Lung (tissue), 12 donors: ENCODE data around the gene IFTAP. TPM values are rescaled to one million over a fixed set of nuclear protein-coding genes. Genes with fewer than 3 reads are reported as not detected.

Source experiments
- ATAC-seq: fragments of 200-7000 bp; cut with Tn5 transposase; one replicate; pipeline ENCODE4 v1.9.1; 2020; ENCODE audit warnings: moderate number of reproducible peaks; ENCODE audit not compliant: insufficient read depth, low FRiP score
- DNase-seq, 3 donors: peaks; one replicate each; pipeline ENCODE4 v3.0.0-alpha.2; 2013 to 2017
- H3K27ac ChIP-seq, 2 donors: one replicate each; pipeline ENCODE4 v1.5.1; 2013; ENCODE audit warnings: mild to moderate bottlenecking in 2 of 2, moderate library complexity in 2 of 2, control low read depth in 1 of 2, inconsistent platforms in 1 of 2, low read depth in 1 of 2, low read length in 1 of 2
- H3K27me3 ChIP-seq, 3 donors: one replicate each; pipeline ENCODE4 v1.5.1; 2013; ENCODE audit warnings: low read length in 2 of 3; ENCODE audit not compliant: control insufficient read depth in 3 of 3, insufficient read depth in 3 of 3
- H3K36me3 ChIP-seq, 4 donors: one replicate each; pipeline ENCODE4 v1.5.1; 2013; ENCODE audit warnings: low read length in 4 of 4, mild to moderate bottlenecking in 1 of 4, moderate library complexity in 1 of 4; ENCODE audit not compliant: control insufficient read depth in 4 of 4, insufficient read depth in 4 of 4
- H3K4me1 ChIP-seq, 5 donors: one replicate each; pipeline ENCODE4 v1.5.1; 2013; ENCODE audit warnings: low read length in 5 of 5, mild to moderate bottlenecking in 2 of 5, moderate library complexity in 1 of 5; ENCODE audit not compliant: control insufficient read depth in 5 of 5, insufficient read depth in 5 of 5
- H3K4me3 ChIP-seq: one replicate; pipeline ENCODE4 v1.5.1; 2013; ENCODE audit warnings: mild to moderate bottlenecking, control low read depth, moderate library complexity
- H3K9ac ChIP-seq, 2 donors: one replicate each; pipeline ENCODE4 v1.5.1; 2013; ENCODE audit warnings: low read length in 2 of 2, control low read depth in 1 of 2; ENCODE audit not compliant: insufficient read depth in 1 of 2
- H3K9me3 ChIP-seq, 4 donors: one replicate each; pipeline ENCODE4 v1.5.1; 2013; ENCODE audit warnings: low read length in 3 of 4, mild to moderate bottlenecking in 1 of 4, moderate library complexity in 1 of 4; ENCODE audit not compliant: control insufficient read depth in 4 of 4, insufficient read depth in 3 of 4
- CTCF ChIP-seq: IDR thresholded peaks from 2 replicates; pipeline ENCODE4 v1.5.1; 2012; ENCODE audit warnings: mild to moderate bottlenecking; ENCODE audit errors: control extremely low read depth, extremely low read depth
- WGBS, 2 donors: extraction: QIAGEN DNeasy Blood & Tissue Kit; methylation state at CpG; one replicate each; pipeline ENCODE4 v1.1.7; 2013; 5-methylcytosine and 5-hydroxymethylcytosine counted together
- polyA plus RNA-seq, 2 donors: library from polyadenylated mRNA; stranded (reverse); fragments of 200-250 nt; gene quantifications; one replicate each; pipeline ENCODE4 v1.2.1, GENCODE V29; 2013
- total RNA-seq, 2 donors: library from RNA; depleted of rRNA in 1 of 2; stranded (reverse); fragments of >200 nt in 1 of 2; gene quantifications; one replicate each; pipeline ENCODE4 v1.2.1, GENCODE V29; 2014 to 2021
- donor health status: control.
- donor health status: control.
- donor health status: Bipolar disorder and iron deficiency.
- donor health status: healthy.
- donor health status: DM: yes; HTN: yes; CAD: no.

The IFTAP gene
- total and polyA plus RNA-seq, 4 donors: 17.7 to 36.1 (median 24.5) TPM

DNA sequence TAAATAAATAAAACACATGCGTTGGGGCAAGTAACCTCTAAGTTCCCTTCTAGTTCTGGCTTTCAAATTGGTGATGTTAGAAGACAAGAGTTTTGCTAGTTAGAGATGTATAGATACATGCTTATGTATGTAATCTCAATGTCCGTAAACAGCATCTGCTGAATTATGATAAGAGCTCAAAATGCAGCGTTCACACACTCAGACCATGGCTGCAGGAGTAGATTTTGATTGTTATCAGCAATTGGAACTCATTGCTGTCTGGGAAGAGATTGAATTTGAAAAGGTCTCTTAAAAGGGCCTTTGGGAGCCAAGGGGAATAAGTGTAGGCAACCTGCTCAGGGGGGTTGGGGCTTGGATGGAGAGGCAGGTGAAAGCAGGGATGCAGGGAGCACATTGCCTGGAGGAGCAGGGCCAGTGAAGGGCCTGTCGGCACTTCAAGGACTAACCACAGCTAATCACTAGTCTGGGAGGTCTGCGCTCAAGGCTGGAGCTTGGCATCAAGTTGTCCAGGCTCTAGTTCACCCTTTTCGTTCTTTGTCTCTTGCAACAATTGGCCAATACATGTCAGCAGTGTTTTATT, 29.2 kb upstream of the IFTAP start:
- no peak for TF ChIP-seq CTCF
- no peak overlapping the region for H3K27ac ChIP-seq
- no peaks in the 10 kb centered on the region for H3K27me3 ChIP-seq
- peaks cover 0 to under 1% (median 0%) of the 10 kb centered on the region in 4 donors for H3K9me3 ChIP-seq
- H3K4me3 ChIP-seq: no peak overlapping the region
- ATAC-seq: no peak
- H3K9ac ChIP-seq: no peak overlapping the region
- H3K4me1 ChIP-seq: peaks cover 0 to 12% (median 0%) of the 10 kb centered on the region in 5 donors
- peak in 1 of 3 donors; percentile 11 for DNase-seq
- no peaks in the 10 kb centered on the region for H3K36me3 ChIP-seq
- 65% methylated on average over 6 of the region's 6 CpGs for WGBS, 2 donors

DNA sequence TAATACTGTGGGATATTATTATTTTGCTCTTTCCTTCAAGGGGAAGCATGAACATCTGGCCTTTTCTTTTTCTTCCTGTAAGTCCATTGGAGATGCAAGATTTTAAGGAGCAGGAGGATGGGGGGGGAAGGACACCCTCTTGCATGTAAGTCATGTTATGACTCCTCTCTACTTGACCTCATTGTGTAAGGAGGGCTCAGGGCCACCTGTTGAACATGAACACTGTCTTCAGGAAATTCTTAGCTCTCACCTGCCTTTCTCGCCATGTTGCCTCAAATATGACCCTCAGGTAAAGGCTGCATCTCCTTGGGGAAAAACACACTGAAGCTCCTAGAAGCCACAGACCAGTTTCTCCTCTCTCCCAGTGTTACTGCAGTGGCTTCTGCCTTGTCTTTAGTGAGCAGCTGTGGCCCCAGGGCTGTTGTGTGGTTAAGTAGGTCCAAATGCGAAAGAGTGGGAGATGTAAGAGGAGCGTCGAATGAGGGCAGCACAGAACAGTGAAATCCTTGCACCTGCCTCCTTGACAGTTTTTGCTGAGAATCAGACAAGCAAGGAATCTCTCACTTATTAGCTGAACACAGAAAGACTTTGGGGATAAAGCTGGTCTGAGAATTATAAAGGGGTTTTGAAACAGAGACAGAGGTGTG, 27.8 kb upstream of the IFTAP start:
- Histone ChIP-seq H3K9me3 (no peaks in the 10 kb centered on the region), H3K4me3 (no peak overlapping the region), H3K4me1 (peaks cover 0 to 12% (median 0%) of the 10 kb centered on the region in 5 donors), H3K9ac (no peak overlapping the region), H3K36me3 (no peaks in the 10 kb centered on the region), H3K27ac (no peak overlapping the region), H3K27me3 (no peaks in the 10 kb centered on the region)
- 95 to 96% methylated on average over 4 of the region's 4 CpGs for WGBS, 2 donors
- no peak for TF ChIP-seq CTCF
- DNase-seq (no peak), ATAC-seq (no peak)

GRCh38 chr11:36567694-36568093, 26.6 kb upstream of the IFTAP start, which contains the start of gene RAG1:
TSS of gene RAG1 (plus strand) at chr11:36568007. CDS start at chr11:36573305, 5,298 bp downstream.
- Histone ChIP-seq H3K27me3 (no peaks in the 10 kb centered on the region), H3K9ac (no peak within 1 kb of the TSS), H3K9me3 (no peaks in the 10 kb centered on the region), H3K36me3 (no peaks in the 10 kb centered on the region), H3K4me3 (no peak within 1 kb of the TSS), H3K27ac (no peak within 1 kb of the TSS), H3K4me1 (peaks cover 0 to 12% (median 0%) of the 10 kb centered on the region in 5 donors)
- ATAC-seq (no peak), DNase-seq (no peak)
- 79 to 94% methylated on average over 1 of the region's 1 CpG for WGBS, 2 donors
- no peak for TF ChIP-seq CTCF
